Lung (tissue), 12 donors: Measurements from ENCODE around the gene CFAP99. TPM values are rescaled to one million over a fixed set of nuclear protein-coding genes. Genes with fewer than 3 reads are reported as not detected.

Experiments
- ATAC-seq: fragments of 200-7000 bp; cut with Tn5 transposase; one replicate; pipeline ENCODE4 v1.9.1; 2020; ENCODE audit warnings: moderate number of reproducible peaks; ENCODE audit not compliant: insufficient read depth, low FRiP score
- DNase-seq, 3 donors: peaks; one replicate each; pipeline ENCODE4 v3.0.0-alpha.2; 2013 to 2017
- H3K27ac ChIP-seq, 2 donors: one replicate each; pipeline ENCODE4 v1.5.1; 2013; ENCODE audit warnings: mild to moderate bottlenecking in 2 of 2, moderate library complexity in 2 of 2, control low read depth in 1 of 2, inconsistent platforms in 1 of 2, low read depth in 1 of 2, low read length in 1 of 2
- H3K27me3 ChIP-seq, 3 donors: one replicate each; pipeline ENCODE4 v1.5.1; 2013; ENCODE audit warnings: low read length in 2 of 3; ENCODE audit not compliant: control insufficient read depth in 3 of 3, insufficient read depth in 3 of 3
- H3K36me3 ChIP-seq, 4 donors: one replicate each; pipeline ENCODE4 v1.5.1; 2013; ENCODE audit warnings: low read length in 4 of 4, mild to moderate bottlenecking in 1 of 4, moderate library complexity in 1 of 4; ENCODE audit not compliant: control insufficient read depth in 4 of 4, insufficient read depth in 4 of 4
- H3K4me1 ChIP-seq, 5 donors: one replicate each; pipeline ENCODE4 v1.5.1; 2013; ENCODE audit warnings: low read length in 5 of 5, mild to moderate bottlenecking in 2 of 5, moderate library complexity in 1 of 5; ENCODE audit not compliant: control insufficient read depth in 5 of 5, insufficient read depth in 5 of 5
- H3K4me3 ChIP-seq: one replicate; pipeline ENCODE4 v1.5.1; 2013; ENCODE audit warnings: mild to moderate bottlenecking, control low read depth, moderate library complexity
- H3K9ac ChIP-seq, 2 donors: one replicate each; pipeline ENCODE4 v1.5.1; 2013; ENCODE audit warnings: low read length in 2 of 2, control low read depth in 1 of 2; ENCODE audit not compliant: insufficient read depth in 1 of 2
- H3K9me3 ChIP-seq, 4 donors: one replicate each; pipeline ENCODE4 v1.5.1; 2013; ENCODE audit warnings: low read length in 3 of 4, mild to moderate bottlenecking in 1 of 4, moderate library complexity in 1 of 4; ENCODE audit not compliant: control insufficient read depth in 4 of 4, insufficient read depth in 3 of 4
- WGBS, 2 donors: extraction: QIAGEN DNeasy Blood & Tissue Kit; methylation state at CpG; one replicate each; pipeline ENCODE4 v1.1.7; 2013; 5-methylcytosine and 5-hydroxymethylcytosine counted together
- polyA plus RNA-seq, 2 donors: library from polyadenylated mRNA; stranded (reverse); fragments of 200-250 nt; gene quantifications; one replicate each; pipeline ENCODE4 v1.2.1, GENCODE V29; 2013
- total RNA-seq, 2 donors: library from RNA; depleted of rRNA in 1 of 2; stranded (reverse); fragments of >200 nt in 1 of 2; gene quantifications; one replicate each; pipeline ENCODE4 v1.2.1, GENCODE V29; 2014 to 2021
- TF ChIP-seq, protein P1 (sequence below): IDR thresholded peaks from 2 replicates; pipeline ENCODE4 v1.5.1; 2012; ENCODE audit warnings: mild to moderate bottlenecking; ENCODE audit errors: control extremely low read depth, extremely low read depth
- donor health status: control.
- donor health status: control.
- donor health status: Bipolar disorder and iron deficiency.
- donor health status: healthy.
- donor health status: DM: yes; HTN: yes; CAD: no.

CFAP99 gene
- total and polyA plus RNA-seq, 4 donors, result 2.1 to 12.1 (median 2.3) TPM

DNA sequence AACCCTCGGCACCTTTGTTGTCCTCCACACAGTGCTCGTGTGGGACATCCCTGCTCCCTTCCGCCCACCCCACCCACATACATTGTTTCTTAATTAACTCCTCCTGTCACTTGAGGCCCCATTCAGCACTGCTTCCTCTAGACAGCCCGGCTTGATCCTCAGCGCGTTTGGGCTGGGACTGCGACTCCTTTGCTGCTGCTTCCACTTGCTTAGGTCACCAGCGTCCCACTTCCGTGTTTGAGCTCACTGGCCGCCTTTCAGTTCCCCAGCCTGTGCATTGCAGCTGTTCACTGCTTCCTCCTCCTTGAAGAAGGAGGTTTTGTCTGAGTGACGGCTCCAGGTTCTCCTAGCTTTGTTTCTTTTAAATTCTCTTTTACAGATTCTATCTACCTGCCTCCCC, 66.2 kb downstream of the CFAP99 start:
- TF ChIP-seq, protein P1, sequence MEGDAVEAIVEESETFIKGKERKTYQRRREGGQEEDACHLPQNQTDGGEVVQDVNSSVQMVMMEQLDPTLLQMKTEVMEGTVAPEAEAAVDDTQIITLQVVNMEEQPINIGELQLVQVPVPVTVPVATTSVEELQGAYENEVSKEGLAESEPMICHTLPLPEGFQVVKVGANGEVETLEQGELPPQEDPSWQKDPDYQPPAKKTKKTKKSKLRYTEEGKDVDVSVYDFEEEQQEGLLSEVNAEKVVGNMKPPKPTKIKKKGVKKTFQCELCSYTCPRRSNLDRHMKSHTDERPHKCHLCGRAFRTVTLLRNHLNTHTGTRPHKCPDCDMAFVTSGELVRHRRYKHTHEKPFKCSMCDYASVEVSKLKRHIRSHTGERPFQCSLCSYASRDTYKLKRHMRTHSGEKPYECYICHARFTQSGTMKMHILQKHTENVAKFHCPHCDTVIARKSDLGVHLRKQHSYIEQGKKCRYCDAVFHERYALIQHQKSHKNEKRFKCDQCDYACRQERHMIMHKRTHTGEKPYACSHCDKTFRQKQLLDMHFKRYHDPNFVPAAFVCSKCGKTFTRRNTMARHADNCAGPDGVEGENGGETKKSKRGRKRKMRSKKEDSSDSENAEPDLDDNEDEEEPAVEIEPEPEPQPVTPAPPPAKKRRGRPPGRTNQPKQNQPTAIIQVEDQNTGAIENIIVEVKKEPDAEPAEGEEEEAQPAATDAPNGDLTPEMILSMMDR, result no peak
- ATAC-seq, result peak; percentile 78
- no peaks in the 10 kb centered on the region for H3K27me3 ChIP-seq
- H3K4me3 ChIP-seq, result no peak overlapping the region
- no peaks in the 10 kb centered on the region for H3K9me3 ChIP-seq
- WGBS, 2 donors, result 9 to 22% methylated on average over 11 of the region's 11 CpGs
- H3K9ac ChIP-seq, result no peak overlapping the region
- DNase-seq, result peak; percentile 34 to 60 (median 44)
- H3K27ac ChIP-seq, result peak overlapping the region; percentile 20 to 30
- peaks cover 4 to 50% (median 13%) of the 10 kb centered on the region in 5 donors for H3K4me1 ChIP-seq
- H3K36me3 ChIP-seq, result no peaks in the 10 kb centered on the region

DNA sequence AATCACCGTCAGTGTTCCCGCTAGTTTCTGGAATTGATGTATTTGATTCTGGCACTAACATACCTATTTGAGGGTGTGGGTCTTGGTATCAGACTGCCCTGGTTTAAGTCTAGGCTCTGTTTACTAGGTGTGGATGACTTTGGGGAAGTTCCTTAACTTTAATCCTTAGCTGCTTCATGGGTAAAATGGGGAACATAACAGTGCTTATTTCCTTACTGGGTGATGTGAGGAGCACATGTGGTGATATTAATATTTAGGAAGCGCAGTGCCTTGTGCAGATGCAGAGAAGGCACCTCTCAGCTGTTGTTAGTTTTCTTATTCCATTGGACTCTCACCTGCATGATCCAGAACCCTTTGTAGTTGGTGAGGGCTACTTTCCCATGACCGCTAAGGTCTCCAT, 67.2 kb downstream of the CFAP99 start:
- WGBS, 2 donors, result 86 to 91% methylated on average over 4 of the region's 4 CpGs
- Histone ChIP-seq H3K27me3 (no peaks in the 10 kb centered on the region), H3K4me3 (no peak overlapping the region), H3K36me3 (peaks cover 2 to 6% (median 4%) of the 10 kb centered on the region in 4 donors), H3K4me1 (peaks cover 4 to 50% (median 13%) of the 10 kb centered on the region in 5 donors), H3K9me3 (no peaks in the 10 kb centered on the region), H3K27ac (no peak overlapping the region), H3K9ac (no peak overlapping the region)
- no peak for ATAC-seq
- DNase-seq, result no peak
- TF ChIP-seq, protein P1, result no peak

DNA sequence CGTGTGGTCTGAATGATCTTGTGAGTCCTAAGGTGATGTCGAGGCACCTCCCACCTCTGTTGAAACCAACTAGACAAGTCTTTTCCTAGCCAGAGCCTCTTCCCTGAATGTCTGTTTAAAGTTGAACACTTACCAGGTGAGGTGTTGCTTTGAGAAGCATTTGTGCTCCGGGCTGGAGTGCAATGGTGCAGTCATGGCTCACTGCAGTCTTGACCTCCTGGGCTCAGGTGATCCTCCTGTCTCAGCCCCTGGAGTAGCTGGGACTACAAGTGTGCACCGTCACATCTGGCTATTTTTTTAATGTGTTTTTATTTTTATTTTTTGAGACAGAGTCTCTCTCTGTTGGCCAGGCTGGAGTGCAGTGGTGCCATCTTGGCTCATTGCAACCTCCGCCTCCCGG, 68.2 kb downstream of the CFAP99 start:
- TF ChIP-seq, protein P1, result no peak
- H3K36me3 ChIP-seq, result peaks cover 5 to 9% (median 6%) of the 10 kb centered on the region in 4 donors
- no peak overlapping the region for H3K4me3 ChIP-seq
- H3K9ac ChIP-seq, result no peak overlapping the region
- DNase-seq, result no peak
- no peaks in the 10 kb centered on the region for H3K9me3 ChIP-seq
- H3K4me1 ChIP-seq, result peaks cover 3 to 45% (median 12%) of the 10 kb centered on the region in 5 donors
- 94 to 95% methylated on average over 6 of the region's 6 CpGs for WGBS, 2 donors
- no peak overlapping the region for H3K27ac ChIP-seq
- no peaks in the 10 kb centered on the region for H3K27me3 ChIP-seq
- no peak for ATAC-seq

DNA sequence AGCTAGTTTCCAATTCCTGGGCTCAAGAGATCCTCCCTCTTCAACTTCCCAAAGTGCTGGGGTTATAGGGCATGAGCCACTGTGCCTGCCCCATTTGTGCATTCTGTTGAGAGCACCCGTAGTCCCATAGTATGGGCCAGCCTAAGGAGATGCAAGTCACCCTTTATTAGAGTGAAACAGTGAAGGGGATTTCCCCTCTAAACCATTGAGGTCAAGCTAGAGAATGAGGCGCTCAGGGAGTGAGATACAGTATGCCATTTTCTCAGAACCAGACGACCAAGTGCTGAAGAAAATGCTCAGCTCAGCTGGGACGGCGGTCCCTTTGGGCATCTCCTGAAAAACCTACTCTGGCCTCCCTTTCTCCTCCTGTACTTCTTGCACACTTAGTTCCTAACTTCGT, 68.9 kb downstream of the CFAP99 start:
- ATAC-seq (no peak), DNase-seq (no peak)
- WGBS, 2 donors, result 84% methylated on average over 6 of the region's 6 CpGs
- Histone ChIP-seq H3K4me3 (no peak overlapping the region), H3K4me1 (peaks cover 0 to 39% (median 6%) of the 10 kb centered on the region in 5 donors), H3K36me3 (peaks cover 5 to 15% (median 11%) of the 10 kb centered on the region in 4 donors), H3K27ac (no peak overlapping the region), H3K9me3 (no peaks in the 10 kb centered on the region), H3K9ac (no peak overlapping the region), H3K27me3 (no peaks in the 10 kb centered on the region)
- TF ChIP-seq, protein P1, result no peak
